ENCODE results near the gene PEX16. TPM values are rescaled to one million over a fixed set of nuclear protein-coding genes. Genes with fewer than 3 reads are reported as not detected.

The PEX16 gene
- total RNA-seq, 2 experiments from 2014 or later, result 32.1 to 35.3 TPM

DNA sequence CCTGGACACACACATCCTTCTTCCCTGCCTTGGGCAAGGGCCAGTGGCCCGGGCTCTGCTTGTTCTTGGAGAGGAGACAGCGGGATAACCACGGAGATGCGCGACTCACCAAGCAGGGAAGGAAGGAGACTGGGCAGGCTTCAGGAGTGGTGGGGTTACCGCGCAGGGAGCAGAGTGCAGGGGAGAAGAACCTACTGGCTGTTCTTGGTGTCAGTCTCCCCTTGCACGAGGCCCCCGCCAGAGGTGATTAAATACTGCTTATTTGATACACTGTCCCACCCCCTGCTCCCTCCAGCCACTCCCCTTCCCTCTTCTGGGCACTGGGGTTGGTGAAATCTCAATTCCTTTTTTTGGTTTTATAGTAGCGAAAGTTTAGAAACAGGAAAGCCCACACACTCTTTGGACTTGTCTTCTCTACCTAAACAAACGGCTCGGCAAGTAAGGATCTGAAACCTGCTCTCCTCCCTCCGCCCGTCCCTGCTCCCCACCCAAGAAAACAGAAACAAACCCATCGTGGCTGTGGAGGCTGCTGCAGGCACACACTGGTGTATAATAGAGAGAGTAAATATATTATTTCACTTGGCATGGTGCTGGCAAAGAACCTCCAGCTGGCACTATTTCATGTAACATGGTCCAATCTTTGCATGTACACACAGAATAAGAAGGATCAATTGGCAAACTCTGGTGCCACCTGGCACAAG, 15.6 kb upstream of the PEX16 start:
- ChIA-PET POLR2A (no interaction called here), CTCF (no interaction called here)

DNA sequence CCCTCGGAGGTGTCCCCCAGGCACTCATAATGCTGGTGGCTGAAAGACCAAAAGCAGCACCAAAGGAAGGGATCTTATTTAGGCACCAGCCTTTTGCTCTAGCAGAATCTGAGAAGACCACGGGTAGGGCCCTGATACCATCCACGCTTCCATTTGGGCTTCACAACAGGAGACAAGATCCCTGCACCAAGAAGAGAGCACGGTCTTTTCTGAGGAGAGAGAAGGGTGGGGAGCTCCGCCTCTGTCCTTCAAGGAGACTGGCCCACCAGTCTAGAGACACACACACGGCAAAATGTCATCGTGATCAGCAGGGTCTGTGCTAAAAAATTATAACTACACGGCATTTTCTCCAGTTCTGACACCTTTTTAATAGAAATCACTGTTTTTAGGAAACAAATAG, 14.5 kb upstream of the PEX16 start:
- ChIA-PET POLR2A (no interaction called here), CTCF (no interaction called here)

DNA sequence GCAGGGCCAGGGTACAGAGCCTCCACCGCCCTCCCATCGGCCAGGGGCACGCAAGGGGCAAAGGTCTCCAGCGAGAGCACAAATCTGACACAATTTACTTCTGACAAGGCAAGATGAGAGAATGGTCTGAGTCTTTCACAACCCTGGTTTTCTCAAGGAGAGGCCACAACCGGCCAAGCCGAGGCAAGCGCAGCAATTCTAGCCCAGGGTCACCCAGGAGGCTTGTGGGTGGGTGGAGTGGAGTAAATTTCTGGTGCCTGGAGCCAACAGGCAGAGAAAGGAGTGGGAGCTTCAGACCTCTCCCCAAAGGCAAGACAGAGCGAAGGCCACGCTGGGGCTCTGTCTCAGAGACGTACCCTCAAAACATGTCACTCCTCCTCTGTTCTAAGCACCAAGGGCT, 14.1 kb upstream of the PEX16 start:
- CTCF ChIA-PET, result no interaction called here

DNA sequence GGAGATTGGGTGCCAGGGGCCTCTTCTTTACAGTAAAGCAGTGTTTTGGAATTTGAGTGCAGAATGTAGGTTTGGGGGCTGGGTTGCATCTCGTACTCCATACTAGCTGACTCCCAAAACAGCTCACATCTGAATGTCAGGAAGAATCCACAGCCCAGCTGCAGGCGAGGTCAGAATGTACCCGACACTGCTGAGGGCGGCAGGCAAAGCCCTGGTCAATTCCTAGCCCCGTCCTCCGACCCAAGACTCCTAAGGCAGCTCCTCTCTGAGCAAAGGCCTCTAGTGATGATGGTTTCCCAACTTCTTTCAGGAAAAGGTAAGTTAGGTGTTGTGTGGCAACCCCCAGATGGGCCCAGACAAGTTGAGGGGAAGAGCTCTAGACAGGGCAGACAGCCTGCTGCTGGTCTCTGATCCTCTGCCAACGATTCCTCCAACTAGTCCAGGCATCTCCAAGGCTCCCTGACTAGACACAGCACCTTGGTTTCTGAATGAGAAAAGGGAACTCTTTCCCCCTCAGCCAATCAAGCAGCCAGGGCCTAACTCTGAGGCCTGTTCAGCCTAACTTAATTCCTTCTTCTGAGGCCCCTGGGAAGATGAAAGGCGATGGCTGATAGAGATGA, 13.4 kb upstream of the PEX16 start:
- CTCF ChIA-PET, result interaction anchor here (0.8 to 0.9 kb wide), 2 partner anchors 13 to 34 kb away, joined by 3 to 4 read pairs; partner anchors contain the start of gene PEX16
- POLR2A ChIA-PET, result interaction anchor here (1.2 kb wide), 1 partner anchor 13 kb away, joined by 3 read pairs; the partner anchor contains the start of gene PEX16

More for the DNA sequence above, 14.1 kb upstream of the PEX16 start:
- POLR2A ChIA-PET, result interaction anchor here (1.2 kb wide), 1 partner anchor 14 kb away, joined by 3 read pairs; the partner anchor contains the start of gene PEX16

DNA sequence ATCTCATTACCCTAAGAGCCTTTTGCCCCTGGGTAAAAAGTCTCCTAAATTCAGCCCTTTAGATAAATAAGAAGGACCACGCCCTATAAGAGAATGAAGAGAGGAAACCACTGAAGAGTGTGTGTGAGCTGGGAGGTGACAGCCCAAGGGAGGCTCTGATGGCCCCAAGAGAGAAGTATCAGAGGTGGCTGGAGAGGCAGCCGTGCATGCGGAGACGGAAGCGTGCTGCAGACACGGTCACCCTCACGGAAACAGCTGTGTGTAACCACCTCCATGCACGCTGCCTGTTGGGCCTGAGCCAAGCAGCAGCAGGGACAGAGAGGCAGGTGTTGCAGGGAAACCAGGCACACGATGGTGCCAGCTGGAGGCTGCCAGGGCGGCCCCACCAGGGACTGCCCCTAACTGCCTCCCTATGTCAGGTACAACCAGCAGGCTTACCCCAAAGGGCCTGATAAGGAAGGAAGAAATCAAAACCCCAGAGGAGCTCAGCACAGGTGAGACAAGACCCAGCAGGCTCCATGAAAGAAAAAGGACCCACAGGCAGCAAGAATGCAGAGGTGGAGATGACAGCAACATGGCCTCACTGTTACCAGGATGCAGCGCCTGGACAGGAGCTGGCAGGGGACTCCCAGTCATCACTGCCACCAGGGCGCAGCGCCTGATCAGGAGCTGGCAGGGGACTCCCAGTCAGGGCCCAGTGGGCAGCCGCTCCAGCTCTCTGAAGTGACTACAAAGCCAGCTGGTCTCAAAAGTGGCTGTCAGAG, 12.5 kb upstream of the PEX16 start:
- POLR2A ChIA-PET, result interaction anchor here (1.2 kb wide), 1 partner anchor 12 kb away, joined by 3 read pairs; the partner anchor contains the start of gene PEX16
- CTCF ChIA-PET, result interaction anchor here (0.8 to 0.9 kb wide), 2 partner anchors 12 to 35 kb away, joined by 3 to 4 read pairs; partner anchors contain the start of gene PEX16

DNA sequence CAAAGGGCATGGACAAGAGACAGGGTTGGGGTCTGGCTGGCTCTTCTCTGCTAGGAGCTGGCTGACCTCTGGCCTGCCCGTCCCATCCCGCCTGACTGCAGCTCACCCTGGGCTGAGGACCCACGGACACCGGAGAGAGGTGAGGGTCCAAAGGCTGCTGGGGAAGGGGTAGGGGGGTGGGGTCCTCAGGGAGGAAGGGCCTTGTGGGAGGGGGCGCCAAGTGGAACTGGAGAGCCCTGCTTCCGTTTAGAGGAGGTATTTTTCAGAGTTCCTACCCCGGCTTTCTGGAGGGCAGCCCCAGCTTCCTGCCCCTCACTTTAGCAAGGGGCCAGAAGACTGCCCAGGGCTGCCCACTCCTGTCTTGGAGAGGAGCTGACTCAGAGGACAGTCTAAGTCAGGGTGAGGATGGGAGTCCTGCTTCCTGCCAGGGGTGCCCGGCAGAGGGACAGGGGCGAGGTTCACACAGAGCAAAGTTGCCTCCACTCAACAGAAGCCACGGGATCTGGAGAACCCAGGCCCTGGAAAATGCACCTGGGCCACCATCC, 11.9 kb upstream of the PEX16 start:
- CTCF ChIA-PET, result no interaction called here
- POLR2A ChIA-PET, result no interaction called here

DNA sequence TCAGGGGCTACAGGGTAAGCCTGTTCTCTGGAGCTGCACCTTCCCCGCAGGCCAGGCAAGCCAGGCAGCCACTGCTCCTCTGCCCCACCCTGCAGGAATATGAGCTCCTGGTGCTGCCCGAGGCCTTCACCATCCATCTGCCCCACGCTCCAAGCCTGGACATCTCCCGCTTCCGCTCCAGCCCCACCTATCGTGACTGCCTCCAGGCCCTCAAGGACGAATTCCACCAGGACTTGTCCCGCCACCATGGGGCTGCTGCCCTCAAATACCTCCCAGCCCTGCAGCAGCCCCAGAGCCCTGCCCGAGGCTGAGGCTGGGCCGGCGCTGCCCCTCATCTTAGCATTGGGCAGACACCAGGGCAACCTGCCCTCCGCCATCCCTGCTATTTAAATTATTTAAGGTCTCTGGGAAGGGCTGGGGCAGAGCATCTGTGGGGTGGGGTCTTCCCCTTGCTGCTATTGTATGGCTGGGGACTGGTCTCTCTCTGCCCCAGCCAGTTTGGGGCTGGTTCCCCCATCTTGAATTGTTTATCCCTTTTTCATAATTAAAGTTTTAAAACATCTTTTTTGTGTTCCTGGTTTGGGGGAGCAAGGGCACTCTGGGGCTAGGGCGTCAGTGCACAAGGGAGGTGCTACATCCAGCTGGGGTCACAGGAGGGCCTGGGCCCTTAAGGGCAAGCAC, 11.0 kb upstream of the PEX16 start:
- CTCF ChIA-PET, result no interaction called here
- POLR2A ChIA-PET, result no interaction called here

DNA sequence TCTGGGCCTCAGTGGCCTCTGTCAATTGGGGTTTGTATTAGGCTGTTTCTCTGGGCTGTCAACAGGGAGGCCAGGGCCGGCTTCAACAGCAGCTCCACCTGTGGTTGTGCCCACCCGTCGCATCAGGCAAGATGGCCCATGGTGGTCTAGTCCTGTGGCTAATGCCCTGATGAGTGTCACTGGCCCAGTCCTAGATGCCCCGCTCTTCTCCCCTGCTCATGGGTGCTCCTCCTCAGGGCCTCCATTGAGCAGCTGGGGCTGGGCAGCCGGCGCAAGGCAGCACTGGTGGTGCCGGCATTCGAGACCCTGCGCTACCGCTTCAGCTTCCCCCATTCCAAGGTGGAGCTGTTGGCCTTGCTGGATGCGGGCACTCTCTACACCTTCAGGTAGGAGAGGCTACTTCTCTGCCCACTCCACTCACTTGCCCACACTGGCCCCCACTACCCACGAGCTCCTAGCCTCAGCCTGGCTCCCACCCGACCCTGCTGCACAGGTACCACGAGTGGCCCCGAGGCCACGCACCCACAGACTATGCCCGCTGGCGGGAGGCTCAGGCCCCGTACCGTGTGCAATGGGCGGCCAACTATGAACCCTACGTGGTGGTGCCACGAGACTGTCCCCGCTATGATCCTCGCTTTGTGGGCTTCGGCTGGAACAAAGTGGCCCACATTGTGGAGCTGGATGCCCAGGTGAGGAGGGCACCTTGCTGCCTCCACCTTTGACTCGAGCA, 10.2 kb upstream of the PEX16 start:
- ChIA-PET POLR2A (no interaction called here), CTCF (no interaction called here)

DNA sequence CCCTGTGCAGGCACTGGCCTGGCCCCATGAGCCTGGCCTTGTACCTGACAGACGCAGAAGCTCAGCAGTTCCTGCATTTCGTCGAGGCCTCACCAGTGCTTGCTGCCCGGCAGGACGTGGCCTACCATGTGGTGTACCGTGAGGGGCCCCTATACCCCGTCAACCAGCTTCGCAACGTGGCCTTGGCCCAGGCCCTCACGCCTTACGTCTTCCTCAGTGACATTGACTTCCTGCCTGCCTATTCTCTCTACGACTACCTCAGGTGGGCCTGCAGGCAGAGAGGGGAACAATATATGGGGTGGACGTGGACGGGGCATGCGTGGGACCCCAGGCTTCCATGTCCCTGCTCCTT, 9.6 kb upstream of the PEX16 start:
- ChIA-PET CTCF (no interaction called here), POLR2A (no interaction called here)

DNA sequence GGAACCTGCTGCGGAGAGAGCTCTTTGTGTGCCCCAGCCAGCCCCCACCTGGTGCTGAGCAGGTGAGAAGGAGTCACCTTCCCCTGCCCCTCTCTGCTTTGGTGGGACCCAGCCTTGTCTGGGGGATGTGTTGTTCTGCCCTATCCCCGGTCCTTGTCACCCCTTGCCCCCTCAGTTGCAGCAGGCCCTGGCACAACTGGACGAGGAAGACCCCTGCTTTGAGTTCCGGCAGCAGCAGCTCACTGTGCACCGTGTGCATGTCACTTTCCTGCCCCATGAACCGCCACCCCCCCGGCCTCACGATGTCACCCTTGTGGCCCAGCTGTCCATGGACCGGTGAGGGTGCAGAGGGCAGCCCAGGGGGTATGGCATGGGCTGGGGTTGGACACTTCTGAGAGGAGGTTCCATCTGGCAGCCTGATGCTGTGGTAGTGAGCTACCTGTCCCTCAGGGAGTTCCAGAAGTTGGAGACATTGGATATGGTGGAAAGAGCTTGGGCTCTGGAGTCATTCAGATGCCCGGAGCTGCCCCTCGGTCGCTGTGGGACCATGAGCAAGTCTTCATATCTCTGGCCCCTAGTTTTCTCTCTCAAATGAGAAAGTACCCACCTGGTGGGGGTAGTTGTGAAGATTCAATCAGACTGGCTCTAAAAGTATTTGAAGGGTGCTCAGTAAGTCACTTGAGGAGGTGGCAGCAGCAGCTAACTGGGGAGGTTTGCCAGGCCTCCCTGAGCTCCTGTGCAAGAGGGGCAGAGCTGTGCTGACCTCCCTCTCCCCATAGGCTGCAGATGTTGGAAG, 9.1 kb upstream of the PEX16 start:
- POLR2A ChIA-PET, result no interaction called here
- CTCF ChIA-PET, result no interaction called here

DNA sequence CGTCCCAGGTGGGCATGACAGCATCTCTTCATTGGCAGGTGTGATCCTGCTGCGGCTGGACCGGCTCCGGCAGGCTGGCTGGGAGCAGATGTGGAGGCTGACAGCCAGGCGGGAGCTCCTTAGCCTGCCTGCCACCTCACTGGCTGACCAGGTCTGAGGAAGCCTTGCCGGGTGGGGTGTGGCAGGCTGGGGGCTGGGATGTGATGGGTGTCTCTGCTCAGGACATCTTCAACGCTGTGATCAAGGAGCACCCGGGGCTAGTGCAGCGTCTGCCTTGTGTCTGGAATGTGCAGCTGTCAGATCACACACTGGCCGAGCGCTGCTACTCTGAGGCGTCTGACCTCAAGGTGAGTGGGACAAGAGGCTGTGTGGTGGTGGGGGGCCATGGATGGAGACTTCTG, 8.3 kb upstream of the PEX16 start:
- ChIA-PET POLR2A (interaction anchor here (0.7 kb wide), 1 partner anchor 14 kb away, joined by 5 read pairs; no protein-coding TSS in a partner anchor), CTCF (no interaction called here)

DNA sequence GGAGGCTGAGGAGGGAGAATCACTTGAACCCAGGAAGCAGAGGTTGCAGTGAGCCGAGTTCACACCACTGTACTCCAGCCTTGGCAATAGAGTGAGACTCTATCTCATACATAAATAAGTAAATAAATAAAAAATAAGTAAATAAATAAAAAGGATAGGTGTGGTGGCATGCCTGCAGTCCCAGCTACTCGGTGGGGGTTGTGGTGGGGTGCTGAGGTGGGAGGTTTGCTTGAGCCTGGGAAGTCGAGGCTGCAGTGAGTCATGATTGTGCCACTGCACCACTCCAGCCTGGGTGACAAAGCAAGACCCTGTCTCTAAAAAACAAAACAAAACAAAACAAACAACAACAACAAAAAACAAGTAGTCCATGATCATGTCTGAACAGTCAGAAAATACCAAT, 7.9 kb upstream of the PEX16 start:
- ChIA-PET CTCF (no interaction called here), POLR2A (interaction anchor here (0.7 kb wide), 1 partner anchor 14 kb away, joined by 5 read pairs; no protein-coding TSS in a partner anchor)

DNA sequence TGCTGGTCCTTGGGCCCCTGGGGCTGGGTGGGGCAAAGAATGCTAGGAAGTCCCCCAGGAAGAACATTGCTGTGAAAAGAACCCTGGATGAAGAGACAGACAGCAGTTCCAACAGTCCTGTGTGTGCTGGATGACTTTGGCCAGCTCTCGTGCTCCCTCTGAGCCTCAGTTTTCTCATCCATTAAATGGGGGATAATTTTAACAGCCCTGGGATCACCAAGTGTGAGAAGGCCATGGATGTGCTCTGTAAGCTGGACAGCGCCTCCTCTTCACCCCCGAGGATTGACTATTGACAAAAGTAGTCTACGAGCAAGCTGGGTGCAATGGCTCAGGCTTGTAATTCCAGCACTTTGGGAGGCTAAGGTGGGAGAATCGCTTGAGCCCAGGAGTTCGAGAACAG, 7.2 kb upstream of the PEX16 start:
- POLR2A ChIA-PET, result no interaction called here
- CTCF ChIA-PET, result no interaction called here

DNA sequence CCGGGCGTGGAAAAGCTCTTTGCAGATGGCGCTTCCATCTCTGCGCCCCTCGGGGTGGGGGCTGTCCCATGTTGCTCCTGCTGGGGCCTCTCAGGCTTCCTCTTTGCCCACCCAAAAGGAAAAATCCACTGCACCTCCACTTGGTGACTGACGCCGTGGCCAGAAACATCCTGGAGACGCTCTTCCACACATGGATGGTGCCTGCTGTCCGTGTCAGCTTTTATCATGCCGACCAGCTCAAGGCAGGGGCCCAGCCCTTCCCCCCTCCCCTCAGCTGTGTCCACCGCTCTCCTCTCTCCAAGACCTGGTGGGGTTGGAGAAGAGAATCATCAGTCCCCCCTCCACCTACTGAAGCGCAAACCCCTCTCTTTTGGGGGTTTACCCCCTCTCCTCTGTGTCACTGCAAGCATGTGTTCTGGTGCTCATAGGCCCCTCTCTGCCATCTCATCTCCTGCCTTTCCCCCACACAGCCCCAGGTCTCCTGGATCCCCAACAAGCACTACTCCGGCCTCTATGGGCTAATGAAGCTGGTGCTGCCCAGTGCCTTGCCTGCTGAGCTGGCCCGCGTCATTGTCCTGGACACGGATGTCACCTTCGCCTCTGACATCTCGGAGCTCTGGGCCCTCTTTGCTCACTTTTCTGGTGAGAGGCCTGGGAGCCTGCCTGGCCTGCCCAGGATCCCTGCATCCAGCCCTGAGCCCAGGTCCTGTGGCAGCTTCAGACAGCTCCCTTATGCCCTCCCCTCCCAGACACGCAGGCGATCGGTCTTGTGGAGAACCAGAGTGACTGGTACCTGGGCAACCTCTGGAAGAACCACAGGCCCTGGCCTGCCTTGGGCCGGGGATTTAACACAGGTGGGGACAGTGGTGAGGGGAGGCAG, 6.6 kb upstream of the PEX16 start:
- POLR2A ChIA-PET, result no interaction called here

DNA sequence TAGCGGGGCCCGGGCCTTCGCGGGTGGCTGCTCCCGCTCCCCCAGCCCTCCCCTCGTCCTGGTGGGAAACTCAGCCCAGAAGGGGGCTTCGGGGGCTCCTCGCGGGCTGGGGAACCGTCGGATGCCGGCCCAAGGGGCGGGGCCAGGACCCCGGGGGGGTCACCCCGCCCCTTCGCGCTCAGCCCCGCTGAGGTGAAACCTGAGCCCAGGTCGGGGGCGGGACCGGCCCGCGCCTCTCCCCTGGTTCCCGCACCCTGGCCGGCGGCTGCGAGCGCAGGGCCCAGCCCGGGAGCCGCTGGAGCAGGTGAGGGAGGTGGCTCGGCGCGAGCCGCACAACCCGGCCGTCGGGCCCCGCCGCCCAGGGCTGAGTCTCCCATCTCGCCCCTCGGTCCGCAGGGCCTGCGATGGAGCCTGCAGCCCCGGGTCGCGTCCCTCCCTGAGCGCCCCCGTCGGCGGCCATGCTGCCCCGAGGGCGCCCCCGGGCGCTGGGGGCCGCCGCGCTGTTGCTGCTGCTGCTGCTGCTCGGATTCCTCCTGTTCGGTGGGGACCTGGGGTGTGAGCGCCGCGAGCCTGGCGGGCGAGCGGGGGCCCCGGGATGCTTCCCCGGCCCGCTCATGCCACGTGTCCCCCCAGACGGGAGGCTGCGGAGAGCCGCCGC, 4.9 kb upstream of the PEX16 start, which contains the start of gene LARGE2:
TSS of gene LARGE2 (plus strand) at position 232 of the 658 bp plus-strand sequence. CDS start at position 459, 227 bp downstream.
- ChIA-PET CTCF (no interaction called here), POLR2A (no interaction called here)

More for the DNA sequence above, 6.6 kb upstream of the PEX16 start:
- CTCF ChIA-PET, result interaction anchor here (0.7 kb wide), 1 partner anchor 81 kb away, joined by 3 read pairs; no protein-coding TSS in a partner anchor

DNA sequence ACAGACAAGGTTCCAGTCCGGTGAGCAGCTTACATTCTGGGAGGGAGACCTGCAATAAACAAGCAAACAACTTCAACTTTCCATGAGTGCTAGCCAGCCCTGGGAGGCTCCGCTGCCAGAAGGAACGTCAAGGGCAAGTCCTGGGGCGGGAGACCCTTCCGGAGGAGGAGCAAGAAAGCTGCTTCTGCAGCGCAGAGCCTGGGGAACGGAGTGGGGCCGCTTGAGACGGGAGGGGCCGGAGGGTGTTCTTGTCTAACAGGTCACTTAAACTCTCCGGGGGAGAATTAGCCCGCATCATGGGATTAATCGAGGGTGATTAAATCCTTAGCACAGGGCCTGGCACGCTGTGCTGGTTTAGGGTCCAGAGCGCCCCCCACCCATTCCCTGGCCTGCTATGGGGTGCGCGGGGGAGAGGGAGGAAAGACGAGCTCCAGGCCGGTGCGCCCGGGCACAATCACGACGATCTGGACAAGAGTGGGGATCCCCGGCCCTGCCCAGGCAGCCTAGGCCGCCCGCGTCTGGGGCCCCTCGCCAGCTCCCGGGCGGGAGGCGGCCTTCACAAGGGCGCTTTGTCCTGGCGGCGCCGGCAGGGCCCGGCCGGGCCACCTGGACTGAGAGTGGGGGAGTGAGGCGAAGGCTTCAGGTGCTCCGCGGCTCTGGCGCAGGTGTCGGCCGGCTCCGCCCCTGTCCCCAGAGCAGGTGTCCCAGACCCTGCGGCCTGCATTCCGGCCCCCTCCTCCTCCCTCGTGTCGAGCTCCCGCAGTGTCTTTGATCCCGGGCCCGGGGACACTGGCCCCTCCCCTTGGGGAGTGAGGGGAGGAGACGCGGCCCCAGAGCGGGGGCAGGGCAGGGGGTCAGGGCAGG, 4.1 kb upstream of the PEX16 start:
- ChIA-PET CTCF (no interaction called here), POLR2A (interaction anchor here (0.6 kb wide), 1 partner anchor 1855 kb away, joined by 3 read pairs; no protein-coding TSS in a partner anchor)
